Endometrial microvascular endothelial cells (primary cell): Measurements from ENCODE around the gene PRUNE1. TPM values are rescaled to one million over a fixed set of nuclear protein-coding genes. Genes with fewer than 3 reads are reported as not detected.

Experiments
- in situ Hi-C: cut with HindIII; loops from 2 replicates; pipeline ENCODE4 v1.10.0; 2017; ENCODE audit warnings: low sequenced_read_pairs, low pct_unique_long_range_greater_than_20kb; ENCODE audit errors: inconsistent ontology term
- total RNA-seq: library from RNA; depleted of rRNA; stranded (reverse); fragments of >200 nt; gene quantifications from one replicate; pipeline ENCODE4 v1.2.3, GENCODE V29; 2015; ENCODE audit errors: inconsistent ontology term

Gene PRUNE1
- total RNA-seq, 1 donor from 2014 or later = 6.3 TPM

DNA sequence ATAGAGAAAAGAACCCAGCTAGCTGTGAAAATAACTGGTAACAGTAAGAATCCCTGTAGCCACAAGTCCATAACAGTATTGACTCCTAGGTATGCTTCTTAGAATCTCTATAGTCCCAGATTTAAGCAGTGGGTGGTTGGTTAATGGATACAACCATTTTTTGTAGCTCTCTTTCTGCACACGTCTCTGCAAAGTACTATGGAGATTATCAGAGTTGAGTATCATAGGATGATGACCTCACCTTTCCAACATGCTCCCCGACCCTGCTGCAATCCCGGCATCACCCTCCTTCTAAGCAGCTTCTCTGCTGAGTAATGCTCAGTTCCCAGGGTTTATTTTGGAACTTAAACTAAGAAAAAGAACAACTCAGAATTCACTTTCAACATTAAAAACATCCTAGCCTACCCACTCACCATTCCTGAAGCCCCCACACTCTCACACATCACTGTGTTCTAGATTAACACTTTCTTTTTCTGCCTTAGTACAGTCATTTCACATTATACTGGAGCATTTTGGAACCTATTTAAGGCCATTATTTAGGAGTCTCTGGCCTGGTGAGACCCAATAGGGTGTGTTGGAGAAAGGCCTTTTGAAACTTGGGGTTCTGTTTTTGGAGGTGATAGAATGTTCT, 54.6 kb downstream of the PRUNE1 start:
- in situ Hi-C loops = no loop called here

DNA sequence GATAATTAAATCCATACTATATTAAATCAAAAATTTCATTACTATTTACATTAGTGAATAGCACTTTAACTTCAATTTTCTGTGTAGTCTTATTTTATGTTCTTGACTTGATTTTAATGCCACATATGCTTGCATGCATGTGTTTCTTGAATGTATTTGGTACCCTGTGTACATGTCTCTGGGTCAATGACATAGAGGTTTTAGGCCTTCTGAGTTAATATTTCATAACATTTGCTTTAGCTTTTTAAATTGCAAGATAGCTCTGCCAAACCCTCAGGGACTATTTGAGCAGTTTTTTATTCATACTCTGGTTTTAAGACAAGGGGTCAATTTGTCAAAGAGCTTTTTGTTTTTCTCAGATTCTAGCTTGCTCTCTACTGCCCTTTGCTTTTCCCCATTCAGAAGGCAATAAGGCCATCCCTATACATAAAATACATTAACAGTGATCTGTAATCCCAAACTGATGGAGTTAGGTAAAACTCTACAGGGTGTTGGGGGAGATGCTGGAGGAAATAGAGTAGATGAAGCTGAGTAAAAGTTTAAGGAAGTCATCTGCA, 56.9 kb downstream of the PRUNE1 start:
- in situ Hi-C loops = no loop called here

DNA sequence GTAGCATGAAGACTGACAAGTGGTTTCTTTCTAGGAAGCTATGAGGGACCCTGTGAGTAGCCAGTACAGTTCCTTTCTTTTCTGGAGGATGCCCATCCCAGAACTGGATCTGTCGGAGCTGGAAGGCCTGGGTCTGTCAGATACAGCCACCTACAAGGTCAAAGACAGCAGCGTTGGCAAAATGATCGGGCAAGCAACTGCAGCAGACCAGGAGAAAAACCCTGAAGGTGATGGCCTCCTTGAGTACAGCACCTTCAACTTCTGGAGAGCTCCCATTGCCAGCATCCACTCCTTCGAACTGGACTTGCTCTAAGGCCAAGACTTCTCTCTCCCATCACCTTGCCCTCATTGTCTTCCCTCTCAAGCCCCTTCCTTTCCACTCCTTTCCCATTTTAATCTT, 58.9 kb downstream of the PRUNE1 start:
- in situ Hi-C loops = no loop called here

DNA sequence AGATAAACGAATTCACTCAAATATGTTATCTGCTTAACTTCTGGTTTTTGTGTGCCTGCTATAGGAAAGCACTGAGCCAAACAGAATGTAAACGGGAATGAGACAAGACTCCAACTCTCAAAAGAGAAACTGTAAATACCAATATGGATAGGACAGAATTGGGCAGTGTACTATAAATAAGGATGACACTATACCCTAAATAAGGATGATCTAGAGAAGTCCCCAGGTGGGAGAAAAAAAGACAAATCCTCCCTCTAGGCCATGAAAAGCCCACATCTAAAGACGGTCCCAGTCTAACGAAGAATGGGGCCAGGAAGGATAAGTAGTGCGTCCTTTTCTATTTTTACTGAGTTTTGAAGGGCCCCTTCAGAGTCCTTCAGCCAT, 60.8 kb downstream of the PRUNE1 start:
- in situ Hi-C loops = no loop called here

DNA sequence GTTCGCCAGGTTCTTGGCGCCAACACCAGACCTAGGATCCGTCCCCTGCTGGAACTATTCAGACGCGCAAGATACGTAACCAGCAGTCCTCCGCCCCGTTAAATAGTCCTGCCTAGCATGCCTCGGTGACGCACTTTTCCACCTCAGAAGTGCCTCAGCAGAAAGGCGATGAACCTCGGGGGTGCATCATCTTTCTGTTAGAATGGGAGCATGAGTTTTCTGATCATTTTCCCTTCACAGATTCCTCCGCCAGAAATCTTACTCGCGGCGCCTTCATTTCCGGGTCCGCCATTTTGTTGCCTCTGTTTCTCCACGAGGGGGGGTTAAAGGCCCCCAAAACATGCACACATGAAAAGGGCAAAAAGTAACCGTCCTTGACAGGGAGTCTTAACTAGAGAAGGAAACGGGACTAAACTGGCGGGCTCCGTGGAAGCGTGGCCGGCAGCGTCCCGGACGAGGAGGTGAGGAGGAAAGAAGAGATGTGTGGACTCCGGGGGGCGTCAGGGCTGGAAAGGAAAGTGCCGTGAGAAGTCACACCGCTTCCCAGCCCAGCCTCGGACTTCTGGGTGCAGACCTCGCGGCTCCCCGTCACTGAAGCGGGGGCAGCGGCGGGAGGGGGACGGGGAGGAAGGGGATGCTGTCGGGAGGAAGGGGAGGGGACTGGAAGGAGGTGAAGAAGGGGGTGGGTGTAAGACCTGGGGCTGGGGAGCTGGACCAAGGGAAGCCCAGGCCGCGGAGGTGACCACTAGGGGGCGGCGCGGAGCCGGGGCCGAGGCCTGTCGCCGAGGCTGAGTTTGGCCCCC, 62.4 kb downstream of the PRUNE1 start, which contains the start of gene GABPB2:
GABPB2 (plus strand) TSS at position 288 of the 803 bp plus-strand sequence. CDS start 17,429 bp downstream, outside the sequence.
- in situ Hi-C loops = no loop called here

DNA sequence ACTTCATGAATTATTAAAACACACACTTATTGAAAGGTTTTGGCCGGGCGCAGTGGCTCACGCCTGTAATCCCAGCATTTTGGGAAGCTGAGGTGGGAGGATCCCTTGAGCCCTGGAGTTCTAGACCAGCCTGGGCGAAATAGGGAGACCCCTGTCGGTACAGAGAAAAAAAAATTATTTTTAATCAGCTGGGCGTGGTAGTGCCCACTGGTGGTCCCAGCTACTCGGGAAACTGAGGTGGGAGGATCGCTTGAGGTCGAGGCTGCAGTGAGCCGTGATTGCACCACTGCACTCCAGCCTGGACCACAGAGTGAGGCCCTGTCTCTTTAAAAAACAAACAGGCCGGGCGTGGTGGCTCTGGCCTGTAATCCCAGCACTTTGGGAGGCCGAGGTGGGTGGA, 64.0 kb downstream of the PRUNE1 start:
- in situ Hi-C loops = no loop called here

Other genes with a start within 250 kb of the PRUNE1 start
- gene CTSS, start 242.7 kb upstream of the PRUNE1 start, total RNA-seq = 74.1 TPM
- 4.8 TPM for gene CTSK, start 200.2 kb upstream of the PRUNE1 start, total RNA-seq
- 15.9 TPM for gene ARNT, start 131.8 kb upstream of the PRUNE1 start, total RNA-seq
- gene CTXND2, start 121.3 kb upstream of the PRUNE1 start, total RNA-seq = not detected
- gene SETDB1, start 82.1 kb upstream of the PRUNE1 start, total RNA-seq = 31.9 TPM
- gene CERS2, start 33.6 kb upstream of the PRUNE1 start, total RNA-seq = 144 TPM
- not detected for gene ANXA9, start 26.2 kb upstream of the PRUNE1 start, total RNA-seq
- gene MINDY1, start 1.5 kb upstream of the PRUNE1 start, total RNA-seq = 9.4 TPM
- not detected for gene BNIPL, start 28.1 kb downstream of the PRUNE1 start, total RNA-seq
- 4.6 TPM for gene C1orf56, start 39.3 kb downstream of the PRUNE1 start, total RNA-seq
- gene CDC42SE1, start 51.2 kb downstream of the PRUNE1 start, total RNA-seq = 75.7 TPM
- 14.2 TPM for gene MLLT11, start 51.9 kb downstream of the PRUNE1 start, total RNA-seq
- gene GABPB2, start 62.3 kb downstream of the PRUNE1 start, total RNA-seq = 14.4 TPM
- 51.7 TPM for gene SEMA6C, start 138.2 kb downstream of the PRUNE1 start, total RNA-seq
- 0.37 TPM for gene TNFAIP8L2, start 148.2 kb downstream of the PRUNE1 start, total RNA-seq
- 2.5 TPM for gene LYSMD1, start 157.5 kb downstream of the PRUNE1 start, total RNA-seq
- 34.4 TPM for gene SCNM1, start 157.7 kb downstream of the PRUNE1 start, total RNA-seq
- gene TMOD4, start 167.5 kb downstream of the PRUNE1 start, total RNA-seq = not detected
- 69.4 TPM for gene VPS72, start 181.7 kb downstream of the PRUNE1 start, total RNA-seq
- gene PIP5K1A, start 190.1 kb downstream of the PRUNE1 start, total RNA-seq = 50.7 TPM
- gene PSMD4, start 246.3 kb downstream of the PRUNE1 start, total RNA-seq = 163 TPM